Measurements from ENCODE around the gene RFLNA. TPM values are rescaled to one million over a fixed set of nuclear protein-coding genes. Genes with fewer than 3 reads are reported as not detected.

Gene RFLNA
- total RNA-seq, 4 donors from 2014 or later, result 3.9 to 13.7 TPM; not detected in 2

DNA sequence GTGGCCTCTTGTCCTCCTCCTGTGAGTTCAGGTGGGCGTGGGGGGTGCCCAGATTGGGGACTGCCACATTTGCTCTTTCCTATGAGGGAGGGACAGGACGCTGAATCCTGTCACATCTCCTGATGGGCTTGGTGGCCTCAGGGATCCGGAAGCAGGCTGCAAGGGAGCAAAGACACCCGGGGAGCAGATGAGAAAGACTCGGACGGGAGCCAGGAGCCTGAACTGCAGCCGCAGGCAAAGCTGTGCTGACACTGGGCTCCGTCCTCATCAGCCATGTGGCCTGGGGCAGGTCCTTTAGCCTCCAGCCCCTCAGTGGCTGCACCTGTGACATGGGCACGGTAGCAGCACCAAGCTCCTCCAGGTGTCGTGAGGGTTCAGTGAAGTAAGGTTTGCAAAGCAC, 40.8 kb upstream of the RFLNA start:
- intact Hi-C loops (cut with DNase I; ENCODE audit: low total_unique reads), result no loop called here
- H3K4me3 ChIP-seq, result no peak overlapping the region
- H3K27ac ChIP-seq, result no peak overlapping the region
- H3K36me3 ChIP-seq, result no peaks in the 10 kb centered on the region
- H3K27me3 ChIP-seq, result no peaks in the 10 kb centered on the region
- TF ChIP-seq, protein P1, sequence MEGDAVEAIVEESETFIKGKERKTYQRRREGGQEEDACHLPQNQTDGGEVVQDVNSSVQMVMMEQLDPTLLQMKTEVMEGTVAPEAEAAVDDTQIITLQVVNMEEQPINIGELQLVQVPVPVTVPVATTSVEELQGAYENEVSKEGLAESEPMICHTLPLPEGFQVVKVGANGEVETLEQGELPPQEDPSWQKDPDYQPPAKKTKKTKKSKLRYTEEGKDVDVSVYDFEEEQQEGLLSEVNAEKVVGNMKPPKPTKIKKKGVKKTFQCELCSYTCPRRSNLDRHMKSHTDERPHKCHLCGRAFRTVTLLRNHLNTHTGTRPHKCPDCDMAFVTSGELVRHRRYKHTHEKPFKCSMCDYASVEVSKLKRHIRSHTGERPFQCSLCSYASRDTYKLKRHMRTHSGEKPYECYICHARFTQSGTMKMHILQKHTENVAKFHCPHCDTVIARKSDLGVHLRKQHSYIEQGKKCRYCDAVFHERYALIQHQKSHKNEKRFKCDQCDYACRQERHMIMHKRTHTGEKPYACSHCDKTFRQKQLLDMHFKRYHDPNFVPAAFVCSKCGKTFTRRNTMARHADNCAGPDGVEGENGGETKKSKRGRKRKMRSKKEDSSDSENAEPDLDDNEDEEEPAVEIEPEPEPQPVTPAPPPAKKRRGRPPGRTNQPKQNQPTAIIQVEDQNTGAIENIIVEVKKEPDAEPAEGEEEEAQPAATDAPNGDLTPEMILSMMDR (IDR thresholded peaks at IDR 0.05), result no peak
- no peaks in the 10 kb centered on the region for H3K9me3 ChIP-seq
- DNase-seq, result no peak
- H3K4me1 ChIP-seq, result no peaks in the 10 kb centered on the region

DNA sequence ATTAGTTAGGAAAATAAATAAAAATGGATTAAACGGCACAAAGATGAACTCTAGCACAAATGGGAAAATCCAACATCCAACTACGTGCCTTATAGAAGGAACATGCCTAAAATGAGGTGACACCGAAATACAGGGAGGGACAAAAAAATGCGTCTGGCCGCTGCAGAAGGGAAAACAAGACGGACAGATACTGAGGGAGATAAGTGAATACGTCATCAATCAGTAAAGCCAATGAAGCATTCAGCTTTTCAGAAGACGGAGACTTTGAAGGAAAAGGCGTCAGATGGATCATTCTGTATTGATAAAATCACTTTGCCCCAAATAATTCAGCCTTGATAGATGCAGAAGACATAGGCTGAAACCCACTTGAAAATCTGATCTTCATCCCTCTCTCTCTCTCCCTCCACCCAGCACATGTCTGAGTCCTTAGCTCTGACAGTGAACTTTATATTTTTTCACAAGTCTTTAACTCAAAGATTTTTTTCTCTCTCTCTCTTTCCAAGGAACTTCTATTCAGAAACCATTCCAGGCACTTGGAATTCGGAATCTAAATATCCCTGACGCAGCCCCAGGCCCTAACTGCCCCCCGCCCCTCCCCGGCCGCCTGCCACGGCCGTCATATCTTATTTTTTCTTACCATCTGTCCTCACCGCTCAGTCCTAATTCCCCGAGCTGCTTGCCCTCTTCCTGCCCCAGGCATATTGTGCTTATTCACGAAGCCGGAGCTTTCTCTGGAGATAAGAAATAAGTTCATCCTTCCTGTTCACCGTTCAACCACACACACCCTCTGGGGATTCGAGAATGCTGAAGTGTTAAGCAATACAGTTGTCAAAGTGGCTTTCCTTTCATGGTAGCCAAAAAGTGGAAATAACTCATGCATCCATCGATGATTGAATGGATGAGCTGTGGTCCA, 35.5 kb upstream of the RFLNA start:
- DNase-seq, result no peak
- H3K4me1 ChIP-seq, result no peaks in the 10 kb centered on the region
- no peaks in the 10 kb centered on the region for H3K9me3 ChIP-seq
- intact Hi-C loops (cut with DNase I; ENCODE audit: low total_unique reads), result no loop called here
- H3K27ac ChIP-seq, result no peak overlapping the region
- no peak for TF ChIP-seq POLR2A (IDR thresholded peaks at IDR 0.05)
- H3K27me3 ChIP-seq, result no peaks in the 10 kb centered on the region
- no peaks in the 10 kb centered on the region for H3K36me3 ChIP-seq
- H3K4me3 ChIP-seq, result no peak overlapping the region

DNA sequence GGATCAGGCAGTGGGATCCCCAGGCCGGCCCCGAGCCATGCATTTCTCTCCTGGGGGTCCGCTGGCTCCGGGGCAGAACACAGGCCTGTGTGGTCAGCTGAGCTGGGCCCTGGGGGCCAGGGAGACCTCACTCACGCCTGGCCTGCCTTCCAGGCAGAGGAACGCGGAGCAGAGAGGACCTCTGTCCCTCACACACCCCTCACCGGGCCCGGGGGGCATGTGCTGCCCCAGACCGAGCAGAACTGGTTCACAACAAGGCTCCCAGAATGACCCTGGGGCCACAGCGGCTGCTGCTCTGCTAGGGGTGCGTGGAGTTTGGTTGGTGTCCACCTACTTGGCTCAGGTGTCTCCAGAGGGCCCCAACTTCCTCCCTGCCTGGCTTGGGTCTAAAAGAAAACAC, 33.0 kb upstream of the RFLNA start:
- Histone ChIP-seq H3K27me3 (no peaks in the 10 kb centered on the region), H3K4me3 (no peak overlapping the region), H3K9me3 (no peaks in the 10 kb centered on the region), H3K27ac (no peak overlapping the region), H3K36me3 (no peaks in the 10 kb centered on the region), H3K4me1 (no peaks in the 10 kb centered on the region)
- TF ChIP-seq POLR2A (IDR thresholded peaks at IDR 0.05), result no peak
- TF ChIP-seq, protein P1 (IDR thresholded peaks at IDR 0.05), result no peak
- no peak for DNase-seq
- intact Hi-C loops (cut with DNase I; ENCODE audit: low total_unique reads), result no loop called here

DNA sequence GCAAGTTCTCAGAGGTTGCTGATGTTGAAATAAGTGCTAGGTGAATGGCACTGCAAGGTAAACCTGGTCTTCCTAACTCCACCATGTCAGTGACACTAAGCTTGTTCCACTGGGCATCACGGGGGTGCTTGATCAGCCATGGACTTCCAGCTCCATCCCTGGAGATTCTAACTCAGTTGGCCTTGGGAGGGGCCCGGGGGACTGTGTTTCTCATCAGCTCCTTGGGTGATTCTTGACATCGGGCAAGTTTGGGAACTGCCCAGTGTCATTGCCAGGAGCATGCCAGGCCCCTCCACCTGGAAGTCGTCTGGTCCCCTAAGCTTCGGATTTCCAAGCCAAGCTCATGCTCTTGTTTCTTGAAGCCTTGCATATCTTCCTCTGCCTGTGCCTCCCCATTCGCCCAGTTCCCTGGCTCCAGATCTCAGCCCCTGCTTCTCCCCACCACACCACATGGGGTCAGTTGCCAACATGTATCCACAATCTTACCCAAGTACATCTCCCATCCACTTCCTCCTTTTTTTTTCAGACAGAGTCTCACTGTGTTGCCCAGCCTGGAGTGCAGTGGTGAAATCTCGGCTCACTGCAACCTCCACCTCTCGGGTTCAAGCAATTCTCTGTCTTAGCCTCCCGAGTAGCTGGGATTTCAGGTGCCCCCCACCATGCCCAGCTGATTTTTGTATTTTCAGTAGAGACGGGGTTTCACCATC, 30.7 kb upstream of the RFLNA start:
- Histone ChIP-seq H3K4me3 (no peak overlapping the region), H3K9me3 (no peaks in the 10 kb centered on the region), H3K27ac (no peak overlapping the region), H3K36me3 (no peaks in the 10 kb centered on the region), H3K27me3 (no peaks in the 10 kb centered on the region), H3K4me1 (no peaks in the 10 kb centered on the region)
- intact Hi-C loops (cut with DNase I; ENCODE audit: low total_unique reads), result no loop called here
- TF ChIP-seq, protein P1 (IDR thresholded peaks at IDR 0.05), result no peak
- no peak for TF ChIP-seq POLR2A (IDR thresholded peaks at IDR 0.05)
- DNase-seq, result no peak

DNA sequence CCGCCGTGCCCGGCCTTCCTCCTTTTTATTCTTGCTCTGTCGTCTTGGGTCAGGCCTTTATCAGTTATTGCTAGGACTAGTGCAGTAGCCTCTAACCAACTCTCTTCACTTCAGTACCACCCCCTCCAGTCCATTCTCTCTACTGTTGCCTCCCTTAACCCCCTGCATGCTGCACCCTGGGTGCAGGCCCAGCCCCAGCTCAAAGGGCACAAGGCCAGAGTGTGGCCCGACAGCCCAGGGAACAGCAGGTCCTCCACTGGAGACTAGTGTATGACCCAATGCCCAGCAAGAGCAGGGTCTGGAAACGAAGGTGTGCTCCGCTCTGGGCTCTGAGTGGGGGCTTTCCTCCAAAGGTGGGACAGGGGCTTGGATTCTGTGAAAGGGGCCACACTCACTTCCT, 30.0 kb upstream of the RFLNA start:
- Histone ChIP-seq H3K27ac (no peak overlapping the region), H3K36me3 (no peaks in the 10 kb centered on the region), H3K9me3 (no peaks in the 10 kb centered on the region), H3K4me3 (no peak overlapping the region), H3K4me1 (no peaks in the 10 kb centered on the region), H3K27me3 (no peaks in the 10 kb centered on the region)
- DNase-seq, result no peak
- TF ChIP-seq, protein P1 (IDR thresholded peaks at IDR 0.05), result no peak
- TF ChIP-seq POLR2A (IDR thresholded peaks at IDR 0.05), result no peak
- intact Hi-C loops (cut with DNase I; ENCODE audit: low total_unique reads), result no loop called here

Measured in uterus (tissue), 4 donors.